Subcutaneous adipose tissue (tissue), 4 donors: Measurements from ENCODE around the gene NNAT. TPM values are rescaled to one million over a fixed set of nuclear protein-coding genes. Genes with fewer than 3 reads are reported as not detected.

Source experiments
- total RNA-seq, 4 donors: library from RNA; depleted of rRNA; stranded (reverse); fragments of >200 nt; gene quantifications; one replicate each; pipeline ENCODE4 v1.1.0, GENCODE V29; 2016
- TF ChIP-seq, protein P1 (sequence below): fragments of 450-650 bp; IDR thresholded peaks from one replicate; pipeline ENCODE4 v1.5.1; 2016; ENCODE audit warnings: low read depth, mild to moderate bottlenecking, control low read depth, antibody characterized with exemption, moderate library complexity

Gene NNAT
- total RNA-seq, 4 donors from 2014 or later, result 11.0 to 44.3 (median 18.2) TPM

DNA sequence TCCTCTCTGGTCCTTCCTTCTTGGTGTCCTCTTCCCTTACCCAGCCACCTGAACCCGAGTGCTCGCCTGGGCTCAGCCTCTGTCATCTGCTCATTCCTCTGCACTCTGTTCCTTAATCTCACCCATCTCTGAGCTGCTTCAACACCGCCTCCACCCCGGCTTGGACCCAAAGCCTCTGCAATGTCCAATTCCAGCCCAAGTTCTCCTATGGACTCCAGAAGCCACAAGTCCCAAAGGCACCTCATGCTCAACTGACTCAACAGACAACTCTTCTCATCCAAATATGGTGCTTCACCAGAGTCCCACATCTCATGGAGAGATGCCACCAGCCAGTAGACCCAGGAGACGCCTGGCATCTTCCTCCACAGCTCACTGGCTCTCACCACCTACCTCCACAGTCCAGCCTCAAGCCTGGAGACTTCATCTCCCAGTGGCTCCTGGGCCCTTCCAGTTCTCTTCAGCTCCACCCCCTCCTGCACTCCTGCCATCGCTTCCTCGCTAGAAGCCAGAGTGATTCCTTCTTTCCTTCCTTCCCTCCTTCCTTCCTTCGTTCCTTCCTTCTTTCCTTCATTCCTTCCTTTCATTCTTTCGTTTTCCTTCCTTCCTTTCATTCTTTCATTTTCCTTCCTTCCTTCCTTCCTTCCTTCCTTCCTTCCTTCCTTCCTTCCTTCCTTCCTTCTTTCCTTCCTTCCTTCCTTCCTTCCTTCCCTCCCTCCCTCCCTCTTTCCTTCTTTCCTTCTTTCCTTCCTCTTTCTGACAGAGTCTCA is 40.9 kb upstream of the NNAT start:
- TF ChIP-seq, protein P1, sequence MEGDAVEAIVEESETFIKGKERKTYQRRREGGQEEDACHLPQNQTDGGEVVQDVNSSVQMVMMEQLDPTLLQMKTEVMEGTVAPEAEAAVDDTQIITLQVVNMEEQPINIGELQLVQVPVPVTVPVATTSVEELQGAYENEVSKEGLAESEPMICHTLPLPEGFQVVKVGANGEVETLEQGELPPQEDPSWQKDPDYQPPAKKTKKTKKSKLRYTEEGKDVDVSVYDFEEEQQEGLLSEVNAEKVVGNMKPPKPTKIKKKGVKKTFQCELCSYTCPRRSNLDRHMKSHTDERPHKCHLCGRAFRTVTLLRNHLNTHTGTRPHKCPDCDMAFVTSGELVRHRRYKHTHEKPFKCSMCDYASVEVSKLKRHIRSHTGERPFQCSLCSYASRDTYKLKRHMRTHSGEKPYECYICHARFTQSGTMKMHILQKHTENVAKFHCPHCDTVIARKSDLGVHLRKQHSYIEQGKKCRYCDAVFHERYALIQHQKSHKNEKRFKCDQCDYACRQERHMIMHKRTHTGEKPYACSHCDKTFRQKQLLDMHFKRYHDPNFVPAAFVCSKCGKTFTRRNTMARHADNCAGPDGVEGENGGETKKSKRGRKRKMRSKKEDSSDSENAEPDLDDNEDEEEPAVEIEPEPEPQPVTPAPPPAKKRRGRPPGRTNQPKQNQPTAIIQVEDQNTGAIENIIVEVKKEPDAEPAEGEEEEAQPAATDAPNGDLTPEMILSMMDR, result no peak

DNA sequence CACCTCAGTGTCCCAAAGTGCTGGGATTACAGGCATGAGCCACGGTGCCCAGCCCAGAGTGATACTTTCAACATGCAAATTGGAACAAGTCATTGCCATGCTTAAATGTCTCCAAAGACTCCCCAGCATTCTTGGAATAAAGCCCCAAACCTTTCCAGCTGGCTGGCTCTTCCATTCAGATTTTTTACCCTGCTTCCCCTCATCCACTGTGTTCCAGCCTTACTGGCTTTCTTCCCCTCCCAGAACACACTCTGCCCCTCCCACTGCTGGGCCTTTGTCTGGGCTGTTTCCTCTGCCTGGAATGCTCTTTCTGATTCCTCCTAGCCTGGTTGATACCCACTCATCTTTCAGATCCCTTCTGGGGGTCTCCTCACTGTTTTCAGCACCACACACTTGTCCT is 40.1 kb upstream of the NNAT start:
- TF ChIP-seq, protein P1, result no peak

DNA sequence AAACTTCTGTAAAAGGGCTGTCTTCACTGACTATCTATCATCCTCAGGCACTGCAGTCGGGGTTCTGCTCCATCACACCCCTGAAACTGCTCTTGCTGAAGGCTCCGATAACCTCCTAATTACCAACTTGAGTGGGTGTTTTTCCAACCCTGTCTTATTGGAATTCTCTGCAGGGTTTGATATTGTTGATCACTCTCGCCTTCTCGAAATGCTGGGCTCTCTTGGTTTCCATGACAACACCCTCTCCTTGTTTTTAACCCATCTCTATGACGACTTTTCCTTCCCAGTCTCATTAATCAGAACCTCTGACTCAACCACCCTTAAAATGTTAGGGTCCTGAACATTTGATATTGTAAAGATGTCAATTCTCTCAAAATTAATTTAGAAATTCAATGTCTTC is 39.4 kb upstream of the NNAT start:
- TF ChIP-seq, protein P1, result no peak

DNA sequence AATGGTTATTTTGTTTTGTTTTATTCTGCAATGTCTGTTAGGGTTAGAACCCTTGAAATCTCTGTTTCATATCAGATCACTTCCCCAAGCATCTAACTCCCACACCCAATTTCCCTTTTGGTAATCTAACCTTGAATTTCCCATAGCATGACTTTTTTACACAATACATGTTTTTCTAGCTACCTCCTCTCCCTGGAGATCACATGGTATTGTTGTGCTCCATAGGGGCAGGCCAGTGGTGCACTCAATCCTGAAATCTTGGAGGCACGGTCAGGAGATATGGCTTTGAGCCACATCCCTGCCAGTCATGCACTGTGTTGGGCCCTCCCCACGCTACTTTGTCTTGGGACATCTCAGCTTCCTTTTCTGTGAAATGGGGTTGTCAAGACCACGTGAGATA is 36.7 kb upstream of the NNAT start:
- TF ChIP-seq, protein P1, result no peak

DNA sequence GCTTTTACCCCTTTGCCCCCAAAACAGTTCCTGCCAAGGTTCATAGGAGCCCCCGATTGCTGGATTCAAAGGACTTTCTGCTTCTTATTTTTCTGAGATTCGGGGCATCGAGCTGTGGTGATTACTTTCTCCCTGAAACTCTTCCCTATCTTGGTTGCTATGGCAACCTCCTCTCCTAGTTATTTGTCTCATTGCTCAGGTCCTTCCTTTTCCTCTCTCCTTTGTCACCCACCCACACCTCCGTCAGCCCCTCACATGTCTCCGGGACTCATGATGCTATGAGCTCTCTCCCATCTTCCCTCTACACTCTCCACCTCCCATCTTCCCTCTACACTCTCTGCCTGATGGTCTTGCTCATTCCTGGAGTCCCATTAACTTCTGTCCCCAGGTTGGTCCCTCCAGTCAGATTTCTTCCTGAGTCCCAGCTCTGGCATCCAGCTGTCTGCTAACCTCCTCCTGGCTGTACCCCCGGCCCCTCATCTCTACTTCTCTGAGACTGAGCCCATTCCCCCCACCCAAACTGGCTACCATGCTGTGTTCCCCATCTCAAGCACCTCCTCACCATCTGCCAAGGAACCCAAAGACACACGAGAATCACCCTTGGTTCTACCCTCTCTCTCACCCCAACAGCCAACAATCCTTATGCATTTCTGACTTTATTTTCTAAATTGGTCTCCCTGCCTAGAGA is 30.2 kb upstream of the NNAT start:
- TF ChIP-seq, protein P1, result no peak

DNA sequence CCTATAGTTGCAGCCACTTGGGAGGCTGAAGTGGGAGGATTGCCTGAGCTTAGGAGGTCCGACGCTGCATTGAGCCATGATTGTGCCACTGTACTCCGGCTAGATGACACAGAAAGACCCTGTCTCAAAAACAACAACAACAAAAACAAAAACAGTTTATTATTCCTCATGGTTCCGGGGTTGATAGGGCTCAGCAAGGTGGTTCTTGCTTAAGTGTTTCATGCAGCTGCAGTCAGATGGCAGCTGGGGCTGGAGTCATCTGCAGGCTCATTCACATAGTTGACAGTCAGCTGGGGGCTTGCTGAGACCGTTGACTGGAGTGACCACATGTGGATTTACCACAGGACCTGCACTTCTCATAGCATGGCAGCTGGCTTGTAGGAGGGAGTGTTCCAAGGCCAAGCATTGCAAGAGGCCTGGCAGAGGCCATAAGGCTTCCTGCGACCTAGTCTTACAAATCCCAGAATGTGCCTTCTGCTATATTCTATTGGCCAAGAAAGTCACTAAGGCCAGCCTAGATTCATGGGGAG is 28.9 kb upstream of the NNAT start:
- TF ChIP-seq, protein P1, result no peak

DNA sequence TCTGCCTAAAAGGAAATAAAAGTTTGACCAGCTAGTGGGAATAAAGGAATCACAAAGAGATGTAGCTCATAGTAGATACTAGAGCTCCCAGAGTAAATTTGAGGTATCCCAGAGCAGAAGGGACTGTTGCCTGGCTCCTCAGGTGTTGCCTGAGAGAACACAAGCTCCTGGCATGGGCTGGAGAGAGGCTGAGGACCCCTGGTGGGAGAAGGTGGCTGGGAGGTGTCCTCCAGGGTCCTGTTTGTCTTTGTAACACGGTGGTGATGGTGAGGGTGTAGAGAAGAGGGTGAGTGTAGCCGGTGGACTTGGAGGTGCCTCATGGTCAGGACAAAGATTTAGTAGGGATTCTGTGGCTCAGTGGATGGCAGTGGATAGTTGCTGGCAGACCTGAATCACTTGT is 28.1 kb upstream of the NNAT start:
- TF ChIP-seq, protein P1, result no peak
